Left hindlimb (tissue), 1 donor: ENCODE results near the gene P2RY2.

Experiments used
- DNase-seq: peaks from one replicate; pipeline ENCODE4 v3.0.0-alpha.2; 2018

P2RY2 gene

GRCh38 chr11:73246303-73246702, 28.2 kb downstream of the P2RY2 start:
- DNase-seq = no peak

- DNase-seq = no peak
Observed at GRCh38 chr11:73248526-73249185, 30.6 kb downstream of the P2RY2 start.

GRCh38 chr11:73249304-73249703, 31.2 kb downstream of the P2RY2 start:
- peak; percentile 4 for DNase-seq

DNA sequence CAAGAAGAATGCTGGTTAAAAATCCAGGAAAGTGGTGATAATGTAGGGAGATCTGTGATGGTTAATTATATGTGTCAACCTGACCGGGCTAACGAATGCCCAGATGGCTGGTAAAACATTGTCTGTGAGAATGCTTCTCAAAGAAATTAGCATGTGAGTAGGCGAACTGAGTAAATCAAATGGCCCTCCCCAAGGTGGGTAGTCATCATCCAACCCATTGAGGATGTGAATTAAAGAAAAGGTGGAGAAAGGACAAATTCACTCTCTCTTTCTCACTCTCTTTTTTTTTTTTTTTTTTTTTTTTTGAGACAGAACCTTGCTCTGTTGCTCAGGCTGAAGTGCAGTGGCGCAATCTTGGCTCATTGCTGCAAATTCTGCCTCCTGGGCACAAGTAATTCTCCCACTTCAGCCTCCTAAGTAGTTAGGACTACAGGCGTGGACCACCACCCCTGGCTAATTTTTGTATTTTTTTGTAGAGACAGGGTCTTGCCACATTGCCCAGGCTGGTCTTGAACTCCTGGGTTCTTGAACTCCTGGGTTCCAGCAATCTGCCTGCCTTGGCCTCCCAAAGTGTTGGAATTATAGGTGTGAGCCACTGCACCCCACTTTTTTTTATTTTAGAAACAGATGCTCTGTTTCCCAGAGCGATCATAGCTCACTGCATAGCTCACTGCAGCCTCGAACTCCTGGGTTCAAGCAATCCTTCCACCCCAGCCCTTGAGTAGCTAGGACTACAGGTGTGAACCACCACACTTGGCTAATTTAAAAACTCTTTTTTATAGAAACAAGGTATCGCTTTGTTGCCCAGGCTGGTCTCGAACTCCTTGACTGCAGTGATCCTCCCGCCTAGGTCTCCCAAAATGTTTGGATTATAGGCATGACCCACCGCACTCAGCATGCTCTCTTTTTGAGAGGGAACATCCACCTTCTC, 32.0 kb downstream of the P2RY2 start:
- peak; percentile 3 for DNase-seq

GRCh38 chr11:73252577-73253191, 34.6 kb downstream of the P2RY2 start:
- peak; percentile 10 for DNase-seq

DNA sequence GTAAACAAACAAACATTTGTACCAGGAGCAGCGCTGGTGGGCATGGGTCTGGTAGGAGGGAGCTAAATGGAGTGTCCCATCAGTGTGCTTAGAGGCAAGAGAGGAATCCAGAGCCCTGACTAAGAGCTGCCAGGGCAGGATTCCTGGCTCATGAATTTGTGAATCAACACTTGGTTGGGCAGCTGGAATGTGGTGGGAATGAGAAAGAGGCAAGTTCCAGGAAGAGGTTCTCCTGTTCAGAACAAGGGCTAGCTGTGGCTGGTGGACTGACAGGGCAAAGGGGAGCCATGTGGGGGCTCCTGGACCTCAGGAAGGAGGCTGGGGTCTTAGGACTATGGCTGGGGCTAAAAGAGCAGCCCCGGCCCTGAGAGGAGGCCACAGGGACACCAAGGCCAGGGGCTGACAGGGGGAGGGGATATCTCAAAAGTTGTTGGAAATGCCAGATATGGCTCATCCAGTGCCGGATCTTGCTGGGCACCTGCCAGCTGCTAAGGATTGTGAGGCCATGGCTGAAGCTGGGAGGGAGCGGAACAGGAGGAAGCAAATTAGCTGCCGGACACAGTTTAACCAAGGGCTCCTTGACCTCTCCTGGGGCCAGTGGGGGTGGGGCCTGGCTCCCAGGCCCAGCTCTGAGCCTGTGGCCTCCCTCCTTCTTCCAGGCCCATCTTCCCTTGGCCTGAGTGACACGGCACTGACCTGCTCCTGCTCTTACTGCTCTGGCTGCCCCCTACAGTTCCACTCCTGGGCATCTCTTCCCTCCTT, 39.4 kb downstream of the P2RY2 start:
- no peak for DNase-seq

- DNase-seq = no peak
Observed at GRCh38 chr11:73258104-73259035, 40.3 kb downstream of the P2RY2 start.

GRCh38 chr11:73259406-73260126, 41.5 kb downstream of the P2RY2 start:
- DNase-seq = no peak

DNA sequence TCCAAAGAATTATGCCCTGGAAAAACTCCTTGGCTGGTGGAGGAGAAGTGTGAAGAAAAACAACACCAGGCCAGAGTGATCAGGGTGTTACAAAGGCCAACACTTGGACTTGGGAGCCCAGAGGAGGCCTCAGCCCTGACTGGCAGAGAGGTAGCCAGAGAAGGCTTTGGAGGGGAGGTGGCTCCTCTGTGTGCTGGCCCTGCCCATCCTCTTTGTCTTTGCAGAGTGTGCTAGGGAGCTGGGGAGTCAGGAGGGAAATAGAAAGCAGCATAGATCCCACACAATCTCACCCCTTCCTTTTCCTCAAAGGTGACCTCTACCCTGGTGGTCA, 42.0 kb downstream of the P2RY2 start:
- DNase-seq = no peak

DNA sequence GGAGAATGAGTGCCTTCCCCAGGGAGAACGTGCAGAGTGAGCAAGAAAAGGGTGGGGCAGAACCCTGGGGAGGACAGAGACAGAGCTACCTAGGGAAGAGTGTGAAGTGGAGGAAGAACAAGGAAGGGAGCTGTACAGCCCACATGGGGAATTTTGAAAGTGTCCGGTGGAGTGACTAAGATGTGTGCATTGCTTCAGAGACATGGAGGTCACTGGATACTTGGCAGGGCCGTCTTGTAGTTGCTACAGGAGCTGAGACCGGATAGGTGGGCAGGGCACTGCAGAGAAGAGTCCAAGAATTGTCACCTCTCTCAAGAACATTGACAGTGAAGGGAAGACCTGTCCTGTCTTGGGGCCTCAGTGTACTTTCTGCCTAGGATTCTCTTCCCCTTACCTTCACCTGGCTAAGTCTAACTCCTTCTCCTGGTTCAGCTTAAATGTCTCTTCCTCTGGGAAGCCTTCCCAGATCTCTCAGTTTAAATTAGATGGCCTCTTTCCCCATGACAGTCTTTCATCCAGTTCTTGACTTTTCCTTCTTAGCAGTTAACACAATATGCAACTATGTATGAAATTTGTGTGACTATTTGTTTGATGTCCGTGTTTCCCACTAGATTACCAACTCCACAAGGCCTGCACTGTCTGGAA, 44.9 kb downstream of the P2RY2 start:
- DNase-seq = no peak

DNA sequence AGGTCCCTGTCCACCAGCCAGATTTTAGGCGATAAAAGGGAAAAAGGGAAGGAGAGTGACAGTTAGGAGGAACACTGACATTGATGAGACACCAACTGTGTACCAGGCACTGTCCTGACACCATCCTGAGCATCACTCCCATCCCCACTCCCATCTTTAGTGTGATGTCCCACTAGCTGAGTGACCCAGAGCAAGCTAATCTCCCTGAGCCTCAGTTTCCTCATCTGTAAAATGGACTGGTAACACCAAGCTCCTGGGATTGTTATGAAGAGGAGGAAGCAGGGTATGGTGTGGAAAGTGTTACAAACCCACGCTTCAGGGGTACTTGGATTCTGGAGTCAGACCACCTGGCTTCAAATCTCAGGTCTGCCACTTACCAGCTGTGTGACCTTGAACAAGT, 45.6 kb downstream of the P2RY2 start:
- DNase-seq = no peak

DNA sequence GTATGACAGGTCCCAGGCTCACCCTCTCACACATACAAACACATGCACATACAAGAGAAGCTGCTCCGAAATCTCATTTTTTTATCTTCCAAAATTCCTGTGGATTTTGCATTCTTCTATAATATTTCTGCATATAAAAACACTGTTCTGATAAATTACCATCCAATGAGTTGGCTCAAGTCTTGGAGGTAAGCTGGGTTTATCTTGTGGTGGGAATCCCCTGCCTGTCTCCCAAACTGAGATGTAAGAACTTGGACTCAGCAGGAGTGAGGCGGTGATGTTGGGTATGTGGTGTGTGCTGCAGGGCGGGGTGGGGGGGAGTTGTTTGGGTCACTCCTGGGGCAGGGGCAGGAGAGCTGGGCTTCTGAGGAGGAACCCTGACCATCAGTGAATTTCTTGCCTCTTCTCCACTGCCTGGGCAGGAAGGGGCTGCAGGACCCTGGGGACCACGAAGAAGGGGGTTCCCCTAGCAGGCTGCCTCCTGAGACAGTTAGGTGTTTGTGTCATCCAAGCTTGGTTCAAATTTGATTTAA, 47.3 kb downstream of the P2RY2 start:
- DNase-seq = no peak

- DNase-seq = no peak
Observed at GRCh38 chr11:73265853-73266645, 48.0 kb downstream of the P2RY2 start.

DNA sequence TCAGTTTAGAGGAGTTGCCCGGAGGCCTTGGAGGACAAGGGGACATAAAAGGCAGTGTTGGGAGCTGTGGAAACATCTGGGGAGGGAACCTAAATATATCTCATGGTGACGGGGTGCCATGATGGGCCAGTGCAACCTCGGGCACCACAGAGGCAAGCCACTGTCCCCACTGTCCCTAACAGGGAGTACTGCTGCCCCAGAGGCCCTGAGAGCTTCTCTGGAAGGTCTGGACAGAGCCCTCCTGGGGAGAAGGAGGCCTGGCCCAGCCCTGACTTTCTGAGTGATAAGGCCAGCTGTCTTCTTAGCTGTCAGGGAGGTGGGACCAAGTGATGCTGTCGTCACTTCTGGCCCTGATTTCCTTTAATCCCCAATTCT, 48.6 kb downstream of the P2RY2 start:
- DNase-seq = no peak

DNA sequence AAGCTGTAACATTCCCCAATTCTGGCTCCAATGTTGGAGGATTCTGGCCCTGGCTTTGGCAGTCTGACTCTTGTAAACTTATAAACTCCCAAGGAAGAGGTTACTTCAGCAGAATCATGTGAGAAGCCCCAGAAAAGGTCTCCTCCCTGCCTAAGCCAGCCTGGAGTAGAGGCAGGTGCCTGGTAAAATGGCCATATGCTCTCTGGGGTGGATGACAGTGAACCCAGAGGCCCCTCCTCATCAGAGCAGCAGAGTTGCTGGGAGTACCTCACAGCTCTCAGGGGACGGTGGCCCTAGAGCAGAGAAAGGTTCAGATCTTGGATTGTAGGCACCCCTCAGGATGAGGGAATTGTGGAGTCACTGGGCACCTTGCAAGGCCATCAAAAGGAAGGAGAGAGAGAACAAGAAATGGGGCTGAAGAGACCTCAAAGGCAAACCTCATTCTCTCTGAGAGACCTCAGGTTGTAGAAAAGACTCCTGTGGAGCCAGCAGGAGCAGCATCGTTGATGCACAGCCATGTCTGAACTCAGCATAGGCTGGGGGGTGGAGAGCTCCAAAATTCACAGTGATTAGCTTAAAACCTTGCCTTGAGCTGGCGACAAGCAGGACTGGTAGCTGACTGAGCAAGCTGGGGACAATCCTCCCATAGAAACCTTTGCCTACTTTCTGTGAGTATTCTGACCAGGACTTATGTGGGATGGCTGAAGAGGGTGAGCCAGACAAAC, 49.2 kb downstream of the P2RY2 start:
- no peak for DNase-seq

- DNase-seq = no peak
Observed at GRCh38 chr11:73267906-73268540, 49.9 kb downstream of the P2RY2 start.

DNA sequence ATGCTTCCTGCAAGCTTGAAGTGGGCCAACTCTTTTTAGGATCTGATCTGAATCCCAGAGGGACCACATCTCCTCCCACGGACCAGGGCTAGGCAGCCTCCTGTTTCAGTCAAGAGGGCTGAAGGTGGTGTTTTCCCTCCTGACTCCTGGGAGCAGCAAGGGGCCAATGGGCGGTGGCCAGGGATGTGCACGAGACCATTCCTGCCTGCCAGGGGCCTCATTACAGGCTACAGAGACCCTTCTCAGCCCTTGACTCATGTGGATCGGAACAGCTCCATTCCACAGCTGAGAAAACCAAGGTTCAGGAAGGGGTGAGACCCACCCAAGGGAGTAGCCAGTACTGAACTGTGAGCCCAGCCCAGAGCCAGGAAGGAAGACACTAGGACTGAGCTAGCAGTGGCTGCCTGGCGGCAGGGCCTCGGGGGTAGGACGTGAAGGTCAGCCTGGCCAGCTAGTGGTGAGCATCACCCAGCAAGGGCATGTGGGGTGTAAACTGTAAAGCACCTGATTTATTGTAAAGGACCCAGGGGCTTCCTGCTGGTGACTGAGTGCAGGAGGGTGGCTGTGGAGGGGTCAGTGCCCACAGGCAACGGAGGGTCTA, 50.7 kb downstream of the P2RY2 start:
- no peak for DNase-seq

DNA sequence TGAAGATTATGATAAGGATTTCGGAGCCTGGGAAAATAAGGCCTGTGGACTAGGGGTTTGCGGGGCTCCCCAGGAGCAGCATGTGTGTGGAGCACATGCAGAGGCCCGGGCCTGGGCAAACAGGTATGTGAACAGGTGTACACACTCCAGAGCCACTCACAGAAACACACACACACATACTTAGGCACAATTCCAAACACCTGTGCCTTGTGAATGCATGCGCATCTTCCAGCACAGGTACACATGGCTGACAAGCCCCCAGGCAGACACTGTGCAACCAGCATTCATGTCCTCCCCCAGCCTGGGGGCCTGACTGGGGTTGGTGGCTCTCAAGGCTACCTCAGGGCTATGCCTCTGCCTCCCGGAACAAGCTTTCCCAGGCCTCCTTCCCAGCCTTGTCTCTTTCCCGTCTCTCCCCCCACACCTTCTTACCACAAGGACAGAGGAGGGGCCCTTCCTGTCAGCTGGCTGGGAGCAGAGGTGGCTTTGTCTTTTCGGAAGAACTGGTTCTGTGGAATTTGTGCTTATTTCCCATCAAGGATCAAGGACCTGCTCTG, 51.5 kb downstream of the P2RY2 start:
- no peak for DNase-seq
